GM21367 (cell line): ENCODE data around the gene JOSD1.

Experiments used
- ATAC-seq: cut with Tn5 transposase; IDR thresholded peaks from one replicate; pipeline ENCODE4 v1.9.1; 2021; ENCODE audit not compliant: unreplicated experiment

JOSD1 gene

GRCh38 chr22:38700789-38701628 is at the start of gene JOSD1:
JOSD1 (minus strand) TSS chr22:38700943; CDS start chr22:38699987, 956 bp downstream.
- peak; percentile 24 for ATAC-seq

DNA sequence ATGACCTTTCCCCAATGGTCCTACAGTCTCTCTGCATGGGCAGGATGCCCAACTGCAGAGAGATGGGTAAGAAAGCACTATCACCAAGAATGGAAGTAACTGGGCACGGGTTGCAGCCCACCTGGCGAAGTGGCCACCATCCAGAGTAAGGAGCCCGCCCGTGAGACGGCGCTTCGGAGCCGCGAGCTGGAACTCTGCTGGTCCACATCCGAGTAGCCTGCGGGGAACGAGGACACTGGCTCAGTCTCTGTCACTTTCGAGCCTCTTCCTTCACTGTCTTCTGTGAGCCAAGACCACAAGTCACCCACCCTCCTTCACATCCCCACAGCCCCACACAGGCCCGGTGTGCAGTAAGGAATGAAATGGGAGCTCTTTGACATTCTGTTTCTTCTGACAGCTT is 49.4 kb upstream of the JOSD1 start:
- no peak for ATAC-seq

GRCh38 chr22:38748487-38749136 is 47.9 kb upstream of the JOSD1 start:
- no peak for ATAC-seq

DNA sequence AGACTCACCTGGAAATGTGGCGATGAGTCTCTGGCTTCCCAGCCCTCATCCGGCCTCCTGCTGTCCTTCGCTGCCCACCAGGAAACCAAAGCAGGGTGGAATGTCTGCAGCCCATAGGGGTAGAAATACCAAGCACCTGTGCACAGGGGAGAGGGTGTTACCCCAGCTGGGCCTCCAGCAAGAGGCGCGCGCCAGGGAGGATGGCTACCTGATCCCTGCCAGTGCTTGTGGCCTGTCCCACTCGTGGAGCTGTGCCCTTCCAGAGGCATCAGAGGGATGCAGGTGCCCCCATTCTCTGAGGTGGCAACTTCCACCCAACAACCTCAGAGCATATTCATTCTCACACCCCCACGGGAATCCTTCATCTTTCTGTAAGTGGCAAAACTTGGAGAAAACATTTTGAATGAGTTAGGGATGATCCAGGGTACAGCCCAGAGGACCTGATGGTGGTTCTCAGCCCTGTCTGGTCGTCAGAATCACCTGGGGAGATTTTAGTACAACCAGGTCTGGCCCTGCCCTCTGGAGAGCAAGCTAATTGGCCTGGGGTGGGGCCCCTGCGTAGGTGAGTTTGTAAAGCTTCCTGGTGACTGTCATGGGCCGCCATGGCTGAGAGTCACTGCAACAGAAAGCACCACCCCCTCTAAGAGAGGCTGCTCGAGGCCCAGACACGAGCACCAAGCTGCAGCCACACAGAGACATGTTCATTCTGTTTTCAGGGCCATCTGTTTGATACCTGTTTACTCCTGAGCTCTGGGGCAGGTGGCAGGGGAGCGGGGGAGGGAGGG is 45.1 kb upstream of the JOSD1 start:
- no peak for ATAC-seq

- no peak for ATAC-seq
These were observed 44.2 kb upstream of the JOSD1 start for GRCh38 chr22:38744981-38745380.

GRCh38 chr22:38742176-38742942 is 41.6 kb upstream of the JOSD1 start:
- ATAC-seq: no peak

DNA sequence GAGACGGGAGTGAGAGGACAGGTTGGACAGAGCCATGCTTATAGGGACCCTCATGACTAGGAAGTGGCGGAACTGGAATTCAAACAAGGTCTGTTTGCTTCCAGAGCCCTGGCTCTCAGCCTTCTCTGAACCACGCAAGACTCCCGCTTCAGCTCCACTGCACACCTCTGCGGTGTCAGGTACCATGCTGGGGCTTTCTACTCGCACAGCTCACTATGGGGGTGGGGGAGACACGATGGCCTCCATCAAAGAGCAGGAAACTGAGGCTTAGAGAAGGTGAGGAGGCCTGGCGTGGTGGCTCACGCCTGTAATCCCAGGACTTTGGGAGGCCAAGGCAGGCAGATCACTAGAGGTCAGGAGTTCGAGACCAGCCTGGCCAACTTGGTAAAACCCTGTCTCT is 40.8 kb upstream of the JOSD1 start:
- ATAC-seq: no peak

- ATAC-seq: no peak
These were observed 40.4 kb upstream of the JOSD1 start for GRCh38 chr22:38741166-38741565.

DNA sequence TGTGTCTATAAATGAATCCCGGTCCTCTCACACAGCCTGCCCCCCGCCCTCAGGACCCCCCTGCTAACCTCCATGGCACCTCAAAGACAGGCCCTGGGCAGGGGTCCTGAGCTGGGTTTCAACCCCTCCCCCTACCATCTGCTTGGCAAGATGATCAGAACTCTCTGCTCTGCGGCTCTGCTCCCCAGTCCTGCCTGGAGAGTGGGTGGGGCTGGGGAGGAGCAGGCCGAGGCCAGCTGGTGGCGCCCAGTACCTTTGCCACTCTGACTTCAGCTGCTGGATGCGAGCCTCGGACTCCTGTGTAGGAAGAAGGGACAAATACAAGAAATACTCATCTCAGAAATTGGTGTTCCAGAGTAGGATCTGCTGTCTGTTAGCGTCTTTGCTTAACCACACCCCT is 40.0 kb upstream of the JOSD1 start:
- no peak for ATAC-seq

DNA sequence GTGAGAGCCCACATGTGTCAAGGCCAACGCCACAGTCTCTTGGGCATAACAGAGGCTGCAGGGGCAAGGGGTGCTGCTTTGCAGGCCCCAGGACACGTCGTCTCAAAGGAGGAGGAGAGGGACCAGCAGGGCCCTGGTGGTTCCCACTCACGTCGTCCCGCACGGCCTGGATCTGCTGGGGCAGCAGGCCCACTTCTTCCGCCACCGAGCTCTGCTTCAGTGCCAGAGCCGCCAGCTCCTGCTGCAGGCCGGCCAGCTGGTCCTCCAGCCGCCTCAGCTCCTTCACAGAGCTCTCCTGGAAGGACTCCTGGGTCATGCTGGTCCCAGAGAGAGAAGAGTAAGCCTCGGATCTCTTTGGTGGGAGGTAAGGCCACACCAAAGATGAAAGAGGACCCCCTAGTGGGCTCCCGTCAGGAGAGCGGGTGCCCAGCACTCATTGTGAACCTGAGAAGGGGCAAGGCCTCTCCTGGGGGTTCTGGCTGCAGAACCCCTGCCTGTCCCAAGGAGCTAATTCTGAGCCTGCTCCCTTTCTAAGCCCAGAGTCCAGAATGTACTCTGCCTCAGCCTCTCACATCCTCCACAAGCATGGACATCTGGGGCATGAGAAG is 39.5 kb upstream of the JOSD1 start:
- ATAC-seq: no peak

DNA sequence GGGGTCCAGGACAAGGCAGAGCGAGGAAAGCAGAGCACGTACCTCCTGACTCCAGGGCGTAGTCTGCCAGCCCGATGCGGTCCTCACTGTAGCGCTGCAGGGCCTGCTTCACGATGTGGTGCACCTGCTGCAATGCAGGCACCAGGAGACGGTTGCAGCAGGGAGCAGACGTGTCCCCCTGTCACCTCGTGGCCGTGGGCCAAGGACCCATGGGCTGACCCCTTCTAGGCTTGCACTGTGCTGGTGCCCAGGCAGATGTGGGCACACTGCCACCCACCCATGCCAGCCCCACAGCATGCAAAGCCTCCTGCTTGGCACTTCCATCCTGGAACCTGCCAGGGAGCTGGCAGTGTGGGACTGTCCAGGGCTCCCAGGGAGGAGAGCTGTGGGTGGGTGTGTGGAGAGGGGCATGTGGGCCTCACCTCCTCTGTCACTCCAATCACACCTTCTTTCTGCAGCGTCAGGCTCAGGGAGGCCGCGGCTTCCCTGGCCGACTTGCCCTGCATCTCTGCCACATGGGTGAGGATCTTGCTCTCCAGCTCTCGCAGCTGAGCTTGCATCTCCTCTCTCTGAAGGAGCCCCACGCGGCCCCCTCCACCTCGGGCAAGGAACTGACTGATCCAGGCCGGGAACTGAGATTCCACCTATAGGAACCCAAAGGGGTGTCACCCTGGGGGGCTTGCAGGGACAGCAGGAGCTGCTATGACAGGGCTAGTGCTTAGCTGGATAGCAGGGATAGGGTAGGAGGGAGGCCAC is 38.7 kb upstream of the JOSD1 start:
- no peak for ATAC-seq

DNA sequence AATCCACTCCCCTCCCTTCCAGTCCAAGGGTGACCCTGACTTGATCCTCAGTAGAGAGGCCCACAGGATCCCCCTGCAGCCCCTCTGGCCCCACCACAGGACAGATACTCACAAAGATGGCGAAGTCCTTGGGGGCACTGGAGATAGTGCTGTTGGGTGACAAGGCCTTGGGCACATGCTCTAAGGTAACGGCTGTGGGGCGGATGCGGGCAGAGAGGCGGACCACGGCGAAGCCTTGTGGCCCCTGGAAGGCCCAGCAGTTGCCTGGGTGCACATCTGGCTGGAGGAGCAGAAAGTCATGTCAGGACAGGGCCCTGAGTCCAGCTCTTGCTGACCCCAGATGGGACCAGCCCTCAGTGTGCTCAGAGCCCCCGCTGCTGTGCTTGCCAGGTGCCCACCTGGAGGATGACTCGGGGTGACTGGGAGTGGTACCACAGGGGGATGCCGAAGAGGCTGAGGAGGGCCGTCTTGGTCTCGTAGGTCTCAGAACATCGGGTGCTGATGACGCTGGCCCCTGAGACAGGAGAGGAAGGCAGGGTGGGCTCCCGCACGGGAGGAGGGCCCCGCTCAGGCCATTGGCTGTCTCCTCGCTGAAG is 37.8 kb upstream of the JOSD1 start:
- no peak for ATAC-seq

DNA sequence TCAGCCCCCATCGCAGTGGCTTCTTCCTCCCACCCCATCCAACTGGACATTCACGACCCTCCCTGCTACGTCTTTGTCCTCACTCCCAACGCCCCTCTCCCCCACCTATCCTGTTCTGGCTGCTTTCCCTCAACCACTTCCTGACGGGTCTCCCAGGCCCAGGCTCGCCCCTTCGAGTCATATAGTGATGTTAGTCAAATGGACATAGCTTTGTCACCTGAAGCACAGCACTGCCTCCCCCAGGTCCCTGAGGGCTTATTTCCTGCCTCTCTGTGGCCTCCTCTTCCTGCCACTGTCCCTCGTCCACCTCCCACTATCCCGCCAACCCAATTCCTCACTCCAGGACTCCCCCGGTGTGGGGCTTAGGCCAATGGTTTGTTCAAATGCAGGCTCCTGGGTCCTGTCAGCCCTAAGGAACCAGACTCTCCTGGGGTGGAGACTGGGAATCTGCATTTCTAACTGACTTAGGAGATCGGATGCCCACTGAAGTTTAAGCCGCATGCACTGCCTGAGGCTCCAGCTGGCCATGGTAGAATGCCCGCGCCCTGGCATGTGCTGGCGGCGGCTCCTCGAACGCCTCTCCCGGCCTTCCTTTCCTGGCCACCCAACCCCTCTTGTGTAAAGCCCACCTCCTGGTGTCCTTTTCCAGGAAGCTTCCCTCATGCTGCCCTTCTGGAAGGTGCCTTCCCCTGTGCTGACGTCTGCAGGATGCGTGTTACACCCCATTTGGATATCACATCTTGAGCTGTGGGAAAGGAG is 36.7 kb upstream of the JOSD1 start:
- ATAC-seq: no peak

GRCh38 chr22:38736257-38736570 is 35.5 kb upstream of the JOSD1 start:
- ATAC-seq: no peak

GRCh38 chr22:38735465-38736256 is 34.9 kb upstream of the JOSD1 start:
- no peak for ATAC-seq

- no peak for ATAC-seq
These were observed 34.4 kb upstream of the JOSD1 start for GRCh38 chr22:38735126-38735464.

DNA sequence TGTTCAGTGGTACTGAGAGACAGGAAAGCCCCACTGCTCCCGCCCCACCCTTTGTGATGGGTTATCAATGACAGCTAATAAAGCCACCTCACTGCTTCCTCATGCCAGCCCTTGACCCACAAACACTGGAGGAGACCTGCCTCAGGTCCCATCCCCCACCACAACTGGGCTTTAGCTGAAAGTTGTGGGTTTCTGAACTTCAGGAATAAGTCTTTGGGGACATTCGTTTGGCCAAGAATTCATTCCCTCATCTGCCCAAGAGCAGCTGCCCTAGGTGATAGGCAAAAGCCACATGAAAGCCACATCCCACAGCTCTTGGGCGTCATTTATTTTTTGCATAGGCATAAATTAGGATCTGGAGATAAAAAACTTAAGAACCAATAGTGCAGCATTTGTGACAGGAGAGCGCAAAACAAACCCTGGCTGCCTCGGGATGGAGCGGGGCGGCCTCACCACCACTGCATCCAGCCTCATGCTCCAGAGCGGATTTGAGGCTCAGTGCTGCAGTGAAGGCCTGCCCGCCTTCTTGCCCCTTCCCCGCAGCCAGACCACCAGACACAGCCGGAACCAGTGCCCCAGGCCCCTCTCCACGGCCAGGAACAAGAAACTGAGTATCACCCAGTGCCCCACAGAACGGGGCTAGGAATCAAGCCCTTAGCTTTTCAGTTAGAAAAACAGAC is 33.8 kb upstream of the JOSD1 start:
- ATAC-seq: no peak
